Heart left ventricle (tissue), 16 donors: ENCODE measurements around the gene ST8SIA5. TPM values are rescaled to one million over a fixed set of nuclear protein-coding genes. Genes with fewer than 3 reads are reported as not detected.

ENCODE experiments used
- ATAC-seq, 4 donors: fragments of 200-7000 bp; cut with Tn5 transposase; one replicate each; pipeline ENCODE4 v1.9.1; 2020 to 2022; ENCODE audit warnings: moderate library complexity in 4 of 4, mild to moderate bottlenecking in 3 of 4, moderate number of reproducible peaks in 1 of 4
- DNase-seq, 5 donors: peaks; one replicate each; pipeline ENCODE4 v3.0.0-alpha.2; 2020
- H3K27ac ChIP-seq, 12 donors: fragments of 200-600 bp; sonication (generic) in 4 of 12; one replicate each; pipeline versions ENCODE4 v1.5.0 to v1.8.0; 2016 to 2022; ENCODE audit warnings: mild to moderate bottlenecking in 2 of 12
- H3K27me3 ChIP-seq, 9 donors: fragments of 200-600 bp; sonication (generic) in 2 of 9; one replicate each; pipeline versions ENCODE4 v1.5.1 to v1.8.0; 2016 to 2022; ENCODE audit warnings: mild to moderate bottlenecking in 3 of 9
- H3K36me3 ChIP-seq, 9 donors: fragments of 200-600 bp; sonication (generic) in 2 of 9; one replicate each; pipeline versions ENCODE4 v1.5.0 to v1.8.0; 2018 to 2022; ENCODE audit warnings: mild to moderate bottlenecking in 2 of 9
- H3K4me1 ChIP-seq, 12 donors: fragments of 200-600 bp; sonication (generic) in 4 of 12; one replicate each; pipeline versions ENCODE4 v1.5.0 to v1.8.0; 2016 to 2022; ENCODE audit warnings: mild to moderate bottlenecking in 3 of 12
- H3K4me3 ChIP-seq, 12 donors: fragments of 200-600 bp; sonication (generic) in 4 of 12; one replicate each; pipeline versions ENCODE4 v1.5.0 to v1.8.0; 2017 to 2022; ENCODE audit warnings: mild to moderate bottlenecking in 9 of 12, moderate library complexity in 4 of 12
- H3K9me3 ChIP-seq, 12 donors: fragments of 200-600 bp; sonication (generic) in 4 of 12; one replicate each; pipeline versions ENCODE4 v1.5.0 to v1.8.0; 2016 to 2022; ENCODE audit warnings: mild to moderate bottlenecking in 1 of 12
- CTCF ChIP-seq, 12 donors: fragments of 200-600 bp; sonication (generic) in 4 of 12; IDR thresholded peaks; one replicate each; pipeline versions ENCODE4 v1.5.0 to v1.8.0; 2018 to 2022; ENCODE audit warnings: antibody characterized with exemption in 12 of 12, mild to moderate bottlenecking in 5 of 12
- POLR2A ChIP-seq, 2 donors: fragments of 450-650 bp; IDR thresholded peaks; one replicate each; pipeline ENCODE4 v1.6.1; 2017; ENCODE audit warnings: antibody characterized with exemption in 2 of 2, mild to moderate bottlenecking in 2 of 2, moderate library complexity in 2 of 2
- WGBS, 4 donors: extraction: QIAGEN DNeasy Blood & Tissue Kit in 2 of 4; methylation state at CpG; one replicate each; pipeline versions ENCODE4 v1.1.5 to v1.1.7; 2013 to 2018; 5-methylcytosine and 5-hydroxymethylcytosine counted together
- intact Hi-C, 10 donors: fragments of 100-400 bp; cut with DNase I; formaldehyde crosslinking; loops; one replicate each; pipeline versions ENCODE4 v1.11.1 to v1.14.2; 2022
- polyA plus RNA-seq, 2 donors: library from polyadenylated mRNA; stranded (reverse); fragments of 200-250 nt; gene quantifications; one replicate each; pipeline ENCODE4 v1.2.3, GENCODE V29; 2013
- total RNA-seq, 9 donors: library from RNA; depleted of rRNA in 2 of 9; stranded (reverse); fragments of >200 nt in 2 of 9; fragmentation: NEBNext Ultra II Directional in 3 of 9; extraction: Animal tissue kit (Norgen Biotek cat#: 25700) in 3 of 9; gene quantifications; one replicate each; pipeline versions ENCODE4 v1.1.0 to v1.2.4, GENCODE V29; 2016 to 2023
- donor health status: ischemic (EF 13 %, LVEDD 7.1; RV severe dilation, severe dysfunction).
- donor health status: healthy with polysubstance abuse.
- donor health status: DM: no; HTN: yes; CAD: no.
- donor health status: DM: no; HTN: no; CAD: no.
- donor health status: ischemic (EF 25% LVEDD 6.9; RV normal size, moderate dysfunction).
- donor health status: ischemic (EF 25% LVEDD 5.7; RV mildly dilated, moderate dysfunction).
- donor health status: healthy.
- donor health status: DM: yes; HTN: yes; CAD: no.
- donor health status: ischemic (EF 35%, LVEDD 5.7; RV mildly dilated, moderate dysfunction).
- donor health status: nonischemic (EF 11% LVEDD 7.7; RV severe dilation, severe dysfunction).
- donor health status: DM: yes; HTN: yes; CAD: no.
- donor health status: PGD.
- donor health status: ischemic (EF 29% LVEDD 5.4; RV normal size, mild dysfunction).
- donor health status: nonischemic (EF 23%, LVEDD 6.1; RV moderate dilation, normal function).

ST8SIA5 gene
- total and polyA plus RNA-seq, 11 donors: 3.8 to 24.4 (median 6.8) TPM

DNA sequence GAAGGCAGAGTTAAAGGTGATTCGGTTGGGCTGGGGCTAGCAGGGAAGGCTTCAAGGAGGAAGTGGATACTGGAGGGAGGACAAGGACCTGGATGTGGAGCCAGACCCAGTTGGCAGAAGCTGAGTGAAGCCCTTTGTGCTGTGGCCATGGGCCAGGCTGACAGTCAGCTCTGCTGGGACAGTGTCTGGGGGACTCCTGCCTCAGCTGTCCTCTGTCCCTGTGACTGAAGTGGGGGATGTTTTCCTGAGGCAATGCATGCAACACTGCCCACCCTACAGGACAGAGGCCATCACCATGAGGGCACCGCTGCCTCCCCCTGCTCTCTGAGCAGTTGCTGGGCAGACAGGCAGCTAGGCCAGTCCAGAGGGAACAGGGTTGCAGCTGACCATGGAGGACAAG lies 40.0 kb downstream of the ST8SIA5 start:
- peaks cover 0 to 35% (median 22%) of the 10 kb centered on the region in 12 donors for H3K4me1 ChIP-seq
- DNase-seq: no peak
- no peak for TF ChIP-seq POLR2A (IDR thresholded peaks at IDR 0.05)
- TF ChIP-seq CTCF (IDR thresholded peaks at IDR 0.05): no peak
- no peak overlapping the region for H3K27ac ChIP-seq
- H3K36me3 ChIP-seq: no peaks in the 10 kb centered on the region
- H3K4me3 ChIP-seq: no peak overlapping the region
- intact Hi-C loops: no loop called here
- 85 to 93% (median 89%) methylated on average over 2 of the region's 2 CpGs for WGBS, 4 donors
- no peaks in the 10 kb centered on the region for H3K9me3 ChIP-seq
- ATAC-seq: peak in 1 of 4 donors; percentile 3
- H3K27me3 ChIP-seq: no peaks in the 10 kb centered on the region

DNA sequence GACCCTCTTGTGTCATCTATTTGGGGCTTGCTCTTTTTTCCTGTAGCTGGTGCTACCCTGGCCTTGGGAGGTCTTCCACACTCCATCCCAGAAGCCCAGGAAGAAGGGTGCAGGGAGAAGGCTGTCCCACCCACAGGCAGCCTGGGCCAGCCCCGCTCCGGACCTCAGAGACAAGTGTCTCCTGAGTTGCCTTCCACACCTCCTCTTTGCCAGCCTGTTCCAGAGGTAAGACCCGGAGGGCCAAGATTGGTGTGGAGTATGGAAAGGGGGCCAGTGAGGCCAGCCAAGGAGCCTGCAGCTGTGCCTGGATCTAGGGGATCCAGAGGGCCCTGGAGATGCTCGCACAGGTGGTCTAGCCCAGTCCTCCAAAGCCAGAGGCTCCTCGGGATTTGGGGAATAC lies 40.5 kb downstream of the ST8SIA5 start:
- DNase-seq (no peak), ATAC-seq (no peak)
- peaks cover 0 to 40% (median 23%) of the 10 kb centered on the region in 12 donors for H3K4me1 ChIP-seq
- no peak overlapping the region for H3K4me3 ChIP-seq
- 85 to 92% (median 91%) methylated on average over 5 of the region's 5 CpGs for WGBS, 4 donors
- no peaks in the 10 kb centered on the region for H3K36me3 ChIP-seq
- H3K27me3 ChIP-seq: no peaks in the 10 kb centered on the region
- H3K27ac ChIP-seq: no peak overlapping the region
- TF ChIP-seq CTCF (IDR thresholded peaks at IDR 0.05) (no peak), POLR2A (IDR thresholded peaks at IDR 0.05) (no peak)
- intact Hi-C loops: no loop called here
- H3K9me3 ChIP-seq: no peaks in the 10 kb centered on the region

DNA sequence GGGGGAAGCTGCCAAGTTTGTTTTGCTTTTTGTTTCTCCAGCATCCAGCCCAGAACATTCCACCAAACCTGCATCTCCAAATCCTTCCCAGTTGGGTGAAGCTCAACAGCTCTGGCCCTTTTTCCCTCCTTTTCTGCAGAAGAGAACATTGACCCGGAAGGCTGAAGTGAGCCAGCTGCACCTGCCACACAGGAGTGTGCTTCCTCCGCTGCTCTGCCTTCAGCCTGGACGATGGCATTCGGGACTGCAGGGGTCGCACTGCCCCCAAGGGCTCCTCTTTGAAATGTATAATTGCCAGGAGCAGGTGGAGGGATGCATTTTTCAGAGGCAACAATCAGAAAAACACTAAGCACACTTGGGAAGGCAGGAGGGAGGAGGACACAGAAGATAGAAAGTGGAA lies 41.8 kb downstream of the ST8SIA5 start:
- Histone ChIP-seq H3K36me3 (no peaks in the 10 kb centered on the region), H3K4me3 (no peak overlapping the region), H3K9me3 (no peaks in the 10 kb centered on the region), H3K4me1 (peaks cover 0 to 49% (median 24%) of the 10 kb centered on the region in 12 donors), H3K27me3 (no peaks in the 10 kb centered on the region), H3K27ac (no peak overlapping the region)
- no peak for ATAC-seq
- WGBS, 4 donors: 80 to 86% (median 86%) methylated on average over 5 of the region's 5 CpGs
- intact Hi-C loops: no loop called here
- TF ChIP-seq POLR2A (IDR thresholded peaks at IDR 0.05) (no peak), CTCF (IDR thresholded peaks at IDR 0.05) (no peak)
- DNase-seq: no peak

DNA sequence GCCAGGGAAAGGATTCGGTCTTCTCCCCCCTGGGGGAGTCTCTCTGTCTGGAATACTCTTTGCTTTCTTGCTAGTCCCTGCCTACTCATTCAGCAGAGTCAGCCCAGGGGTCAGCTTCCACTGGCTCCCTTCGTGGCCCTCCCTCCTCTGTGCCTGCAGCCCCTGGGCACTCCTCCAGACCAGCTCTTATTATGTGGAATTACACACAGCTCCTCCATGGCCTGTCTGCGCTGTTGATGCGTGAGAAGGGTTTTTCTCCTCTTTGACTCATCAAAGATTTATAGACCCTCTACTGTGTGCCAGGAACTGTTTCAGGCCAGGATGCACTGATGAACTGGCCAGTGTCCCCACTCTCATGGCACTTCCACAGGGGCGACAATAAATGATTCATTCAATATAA lies 44.4 kb downstream of the ST8SIA5 start:
- no peaks in the 10 kb centered on the region for H3K27me3 ChIP-seq
- peak; percentile 14 to 54 (median 46) for ATAC-seq
- H3K36me3 ChIP-seq: no peaks in the 10 kb centered on the region
- WGBS, 4 donors: 36 to 60% (median 47%) methylated on average over 5 of the region's 5 CpGs
- TF ChIP-seq POLR2A (IDR thresholded peaks at IDR 0.05) (no peak), CTCF (IDR thresholded peaks at IDR 0.05) (no peak)
- intact Hi-C loops: loop anchor here in 2 of 10 donors (5.0 kb wide), 1 partner anchor 45 kb away; the partner anchor contains the start of gene ST8SIA5 (in 2 of the 2)
- H3K4me1 ChIP-seq: peaks cover 0 to 31% (median 13%) of the 10 kb centered on the region in 12 donors
- no peak overlapping the region for H3K4me3 ChIP-seq
- no peaks in the 10 kb centered on the region for H3K9me3 ChIP-seq
- peak overlapping the region in 9 of 12 donors; percentile 55 to 91 (median 77) for H3K27ac ChIP-seq
- peak in 1 of 5 donors; percentile 61 for DNase-seq
